GM18502 (cell line): Measurements from ENCODE around the gene MEGF8.

Source experiments
- ATAC-seq: cut with Tn5 transposase; IDR thresholded peaks from one replicate; pipeline ENCODE4 v1.9.1; 2021; ENCODE audit warnings: mild to moderate bottlenecking; ENCODE audit not compliant: unreplicated experiment, poor library complexity

MEGF8 gene

DNA sequence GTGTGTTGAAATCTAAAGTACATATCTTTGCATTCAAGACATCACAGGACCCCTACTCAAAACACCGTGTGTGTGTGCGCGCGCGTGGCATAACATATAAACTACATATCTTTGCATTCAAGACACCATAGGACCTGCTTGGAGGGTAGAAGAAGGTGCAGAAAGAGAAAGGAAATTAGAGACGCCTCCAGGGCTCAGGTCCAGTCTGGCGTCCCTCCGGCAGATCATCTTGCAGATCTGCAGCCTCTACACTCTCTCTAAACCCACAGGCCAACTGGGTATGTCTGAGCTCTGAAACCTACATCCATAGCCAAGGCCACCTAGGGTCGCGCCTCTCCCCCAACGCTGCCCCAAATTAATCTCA, 22.4 kb upstream of the MEGF8 start:
- ATAC-seq, result no peak

DNA sequence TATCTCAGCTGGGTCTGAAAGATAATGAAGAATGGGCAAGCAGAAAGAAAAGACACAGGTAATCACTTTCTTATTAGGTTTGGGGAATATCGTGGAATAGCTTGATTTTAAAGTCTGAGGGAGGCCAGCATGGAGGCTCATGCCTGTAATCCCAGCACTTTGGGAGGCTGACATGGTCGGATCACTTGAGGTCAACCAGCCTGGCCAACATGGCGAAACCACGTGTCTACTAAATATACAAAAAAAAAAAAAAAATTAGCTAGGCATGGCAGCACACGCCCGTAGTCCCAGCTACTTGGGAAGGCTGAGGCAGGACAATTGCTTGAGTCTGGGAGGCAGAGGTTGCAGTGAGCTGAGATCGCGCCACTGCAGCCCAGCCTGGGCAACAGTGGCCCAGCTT, 21.6 kb upstream of the MEGF8 start:
- ATAC-seq, result no peak

DNA sequence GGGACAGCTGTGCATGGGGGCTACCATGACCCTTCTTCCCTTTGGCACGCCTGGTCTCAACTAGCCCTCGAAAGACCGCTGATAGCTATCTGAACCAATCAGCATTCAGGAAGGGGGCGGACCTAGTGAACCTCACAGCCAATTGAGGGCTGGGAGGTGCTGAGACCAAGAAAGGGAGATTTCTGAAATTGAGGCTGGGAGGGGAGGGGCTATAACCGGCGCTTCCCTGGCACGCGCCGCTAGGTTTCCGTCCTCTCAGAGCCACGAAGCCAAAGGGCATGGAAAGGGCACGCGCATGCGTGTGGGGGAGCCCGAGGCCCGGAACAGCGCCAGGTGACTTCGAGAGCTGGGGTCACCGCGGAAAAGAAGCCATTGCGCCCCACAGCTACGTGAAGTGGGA, 18.8 kb upstream of the MEGF8 start:
- ATAC-seq, result no peak

DNA sequence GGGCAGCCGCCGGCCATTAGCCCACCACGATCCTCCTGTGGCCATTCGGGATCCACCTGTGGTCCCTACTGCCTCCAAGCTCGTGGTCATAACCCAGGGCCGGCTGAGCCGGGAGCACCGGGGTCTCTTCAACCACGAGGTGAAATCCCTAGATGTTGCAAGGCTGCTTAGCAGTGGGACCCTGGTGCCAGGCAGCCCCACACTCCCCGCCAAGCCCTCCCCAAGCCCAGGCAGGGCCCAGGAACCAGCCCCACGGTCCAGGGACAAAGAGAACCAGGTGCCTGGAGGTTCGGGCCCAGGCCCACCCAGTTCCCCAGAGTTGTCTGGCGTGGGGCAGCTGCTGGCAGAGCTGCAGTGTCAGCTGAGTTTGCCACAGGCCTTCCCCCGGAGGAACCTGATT, 15.7 kb upstream of the MEGF8 start:
- ATAC-seq, result no peak

DNA sequence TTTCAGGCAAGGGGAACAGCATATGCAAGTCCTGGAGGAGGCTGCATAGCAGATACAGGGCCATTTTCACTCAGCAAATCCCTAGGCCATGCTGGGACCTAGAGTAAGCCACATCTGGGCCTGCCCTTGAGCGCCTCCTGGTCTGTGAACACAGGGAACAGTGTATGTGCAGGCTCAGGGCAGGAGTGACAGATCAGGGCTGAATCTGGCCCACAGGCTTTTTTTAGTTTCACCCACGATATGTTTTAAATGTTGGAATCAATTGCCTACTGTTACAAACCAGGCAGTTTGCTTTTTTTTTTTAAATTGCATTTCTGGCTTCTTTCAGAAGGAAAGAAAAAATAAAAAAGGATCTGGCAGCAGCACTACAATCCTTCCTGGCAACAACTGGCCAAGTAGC, 13.8 kb upstream of the MEGF8 start:
- no peak for ATAC-seq

DNA sequence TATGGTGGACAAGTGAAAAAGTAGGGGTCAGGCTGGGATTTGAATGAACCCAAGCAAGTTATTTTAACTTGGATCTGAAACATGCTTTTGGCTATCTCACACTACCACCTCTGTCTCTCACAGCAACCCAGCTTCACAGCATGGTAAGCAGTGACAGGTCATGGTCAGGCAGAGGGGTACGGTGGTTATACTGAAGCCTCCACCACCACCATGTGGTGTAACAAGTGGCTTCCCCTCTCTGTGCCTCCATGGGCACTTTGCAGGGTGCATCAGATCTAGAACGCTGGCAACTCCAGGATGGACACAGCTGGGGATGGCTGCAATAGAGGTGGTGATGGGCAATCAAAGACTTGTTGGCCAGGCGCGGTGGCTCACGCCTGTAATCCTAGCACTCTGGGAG, 13.1 kb upstream of the MEGF8 start:
- no peak for ATAC-seq

DNA sequence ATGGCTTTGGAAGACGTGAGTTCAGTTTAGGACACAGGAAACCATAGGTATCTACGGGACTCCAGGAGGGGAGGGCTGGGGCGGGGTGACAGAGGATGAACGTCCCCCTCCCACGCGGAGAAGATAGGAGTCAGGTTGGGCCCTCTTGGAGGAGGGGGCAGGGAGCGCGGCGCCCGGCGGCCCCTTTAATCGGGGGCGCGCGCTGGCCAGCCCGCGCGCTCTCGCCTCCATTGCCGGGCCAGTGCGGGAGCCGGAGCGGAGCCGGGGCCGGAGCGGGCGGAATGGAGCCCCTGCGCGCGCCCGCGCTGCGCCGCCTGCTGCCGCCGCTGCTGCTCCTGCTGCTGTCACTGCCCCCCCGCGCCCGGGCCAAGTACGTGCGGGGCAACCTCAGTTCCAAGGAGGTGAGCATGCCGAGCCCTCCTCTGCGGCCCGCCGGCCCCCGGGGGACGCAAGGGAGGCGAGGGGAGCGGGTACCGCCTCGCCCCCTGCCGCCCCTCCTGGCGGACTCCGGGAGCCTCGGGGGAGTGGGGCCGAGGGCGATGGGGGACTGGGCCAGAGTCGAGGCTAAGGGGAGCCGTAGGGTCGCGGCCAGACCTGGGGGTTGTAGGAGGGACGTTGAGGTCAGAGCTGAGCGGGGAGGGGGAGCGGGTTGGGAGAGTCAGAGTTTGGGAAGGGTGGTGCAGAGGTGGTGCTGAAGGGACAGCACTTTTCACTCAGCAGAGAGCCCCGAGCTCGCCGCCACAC, 12.2 kb upstream of the MEGF8 start, which contains the start of gene TMEM145:
TSS of gene TMEM145 (plus strand) at position 214 of the 744 bp plus-strand sequence. CDS start at position 282, 68 bp downstream.
- no peak for ATAC-seq

DNA sequence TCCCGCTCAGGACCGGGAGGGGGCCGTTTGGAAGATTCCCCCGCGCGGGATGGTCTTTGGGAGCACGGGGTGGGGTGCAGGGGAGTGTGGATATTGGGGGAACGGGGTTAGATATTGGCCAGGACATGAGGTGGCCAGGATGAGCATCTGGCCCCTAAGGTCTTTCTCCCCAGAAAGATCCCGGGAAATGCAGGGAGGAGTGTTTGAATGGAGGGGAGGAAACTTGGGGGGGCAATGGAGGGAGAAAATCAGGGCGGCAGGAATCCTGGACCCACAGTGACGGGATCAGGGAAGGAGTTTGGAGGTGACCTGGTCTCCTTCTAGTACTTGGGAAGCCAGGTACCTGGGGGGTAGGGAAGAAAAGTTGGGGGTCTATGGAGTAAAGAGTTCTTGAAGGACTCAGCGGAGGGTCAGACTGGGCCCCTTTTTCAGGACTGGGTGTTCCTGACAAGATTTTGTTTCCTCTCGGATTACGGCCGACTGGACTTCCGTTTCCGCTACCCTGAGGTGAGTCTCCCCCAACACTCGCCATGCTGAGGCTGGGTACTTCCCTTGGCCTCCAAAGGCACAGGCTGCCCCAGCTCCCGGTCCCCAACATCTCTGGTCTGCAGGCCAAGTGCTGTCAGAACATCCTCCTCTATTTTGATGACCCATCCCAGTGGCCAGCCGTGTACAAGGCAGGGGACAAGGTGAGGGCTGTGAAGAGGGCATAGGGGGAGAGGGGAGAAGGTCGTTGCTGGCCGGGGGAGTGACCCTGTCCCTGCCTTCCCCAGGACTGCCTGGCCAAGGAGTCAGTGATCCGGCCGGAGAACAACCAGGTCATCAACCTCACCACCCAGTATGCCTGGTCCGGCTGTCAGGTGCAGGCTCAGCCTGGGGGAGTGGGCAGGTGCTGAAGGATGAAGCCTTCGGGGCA, 11.3 kb upstream of the MEGF8 start:
- no peak for ATAC-seq

DNA sequence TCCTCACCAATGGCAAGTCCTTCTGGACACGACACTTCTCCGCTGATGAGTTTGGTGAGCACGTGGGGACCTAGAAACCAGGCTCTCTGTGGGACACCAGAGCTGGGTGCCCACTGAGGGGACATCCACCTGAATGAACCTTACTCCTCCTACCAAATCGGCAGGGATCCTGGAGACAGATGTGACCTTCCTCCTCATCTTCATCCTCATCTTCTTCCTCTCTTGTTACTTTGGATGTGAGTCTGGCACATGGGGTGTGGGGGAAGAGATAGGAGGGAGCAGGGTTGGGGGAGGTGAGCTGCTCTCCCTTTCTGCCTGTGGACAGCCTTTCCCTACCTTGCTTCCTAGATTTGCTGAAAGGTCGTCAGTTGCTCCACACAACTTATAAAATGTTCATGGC, 10.4 kb upstream of the MEGF8 start:
- no peak for ATAC-seq

DNA sequence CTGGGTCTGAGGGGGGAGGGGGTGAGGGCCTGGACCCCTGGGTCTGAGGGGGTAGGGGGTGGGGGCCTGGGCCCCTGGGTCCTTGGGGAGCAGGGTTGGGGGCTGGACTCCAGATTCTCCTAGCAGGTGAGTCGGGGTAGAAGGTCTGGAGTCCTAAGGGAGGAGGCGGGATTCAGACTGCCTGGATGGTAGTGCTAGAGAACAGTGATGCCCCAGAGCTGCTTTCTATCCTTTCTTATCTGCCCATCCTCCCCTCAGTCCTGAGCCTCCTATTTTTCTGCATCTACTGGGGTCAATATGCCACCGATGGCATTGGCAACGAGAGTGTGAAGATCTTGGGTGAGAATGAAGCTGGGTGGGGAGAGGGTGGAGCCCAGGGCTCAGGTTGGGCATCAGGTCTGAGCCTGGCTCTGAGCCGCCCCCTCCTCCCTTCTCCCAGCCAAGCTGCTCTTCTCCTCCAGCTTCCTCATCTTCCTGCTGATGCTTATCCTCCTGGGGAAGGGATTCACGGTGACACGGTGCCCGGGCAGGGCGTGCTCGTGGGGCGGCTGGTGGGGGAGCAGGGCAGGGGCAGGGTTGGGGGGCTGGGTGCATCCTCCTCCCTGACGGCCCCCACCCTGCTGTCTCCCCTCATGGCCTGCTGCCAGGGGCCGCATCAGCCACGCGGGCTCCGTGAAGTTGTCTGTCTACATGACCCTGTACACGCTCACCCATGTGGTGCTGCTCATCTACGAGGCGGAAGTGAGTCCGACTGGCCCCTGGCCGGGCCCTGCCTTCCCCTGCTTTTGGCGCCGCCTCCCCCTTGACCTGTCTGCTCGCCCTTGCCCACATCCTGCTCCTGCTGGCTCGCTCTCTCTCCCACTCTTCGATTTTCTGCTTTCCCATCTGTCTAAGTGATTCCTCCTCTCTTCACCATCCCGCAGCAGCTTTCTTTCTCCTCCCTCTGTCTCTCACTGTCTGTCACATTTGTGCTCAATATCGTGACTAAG, 8.9 kb upstream of the MEGF8 start:
- ATAC-seq, result no peak

DNA sequence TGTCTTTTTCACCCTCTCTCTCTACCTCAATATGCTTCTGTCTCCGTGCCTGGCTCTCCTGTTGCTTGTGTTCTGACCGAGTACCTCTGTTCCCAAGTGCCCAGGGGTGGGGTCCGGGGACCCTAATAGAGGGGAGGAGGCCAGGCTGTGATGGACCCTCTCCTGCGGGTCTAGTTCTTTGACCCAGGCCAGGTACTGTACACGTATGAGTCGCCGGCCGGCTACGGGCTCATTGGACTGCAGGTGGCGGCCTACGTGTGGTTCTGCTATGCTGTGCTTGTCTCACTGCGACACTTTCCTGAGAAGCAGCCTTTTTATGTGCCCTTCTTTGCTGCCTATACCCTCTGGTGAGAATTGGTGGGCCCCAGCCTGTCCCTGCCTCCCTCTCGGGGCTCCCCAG, 7.9 kb upstream of the MEGF8 start:
- ATAC-seq, result no peak

DNA sequence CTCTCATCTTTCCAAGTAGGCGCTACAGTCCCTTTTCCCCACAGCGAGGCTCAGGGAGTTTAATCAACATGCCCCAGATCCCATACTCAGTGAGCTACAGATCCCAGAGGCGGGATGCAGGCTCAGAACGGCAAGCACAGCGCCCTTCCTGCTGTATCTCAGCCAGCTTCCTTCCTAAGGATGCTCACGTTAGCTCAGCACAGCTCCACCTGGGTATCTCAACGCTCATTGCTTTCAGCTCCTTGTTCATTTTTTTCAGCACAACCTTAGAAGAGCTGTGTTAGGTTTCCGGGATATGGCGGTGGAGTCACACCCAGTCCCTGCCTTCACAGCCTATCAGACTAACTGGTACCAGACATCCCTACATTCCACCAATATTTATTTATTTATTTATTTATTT, 3.1 kb upstream of the MEGF8 start:
- ATAC-seq, result no peak

DNA sequence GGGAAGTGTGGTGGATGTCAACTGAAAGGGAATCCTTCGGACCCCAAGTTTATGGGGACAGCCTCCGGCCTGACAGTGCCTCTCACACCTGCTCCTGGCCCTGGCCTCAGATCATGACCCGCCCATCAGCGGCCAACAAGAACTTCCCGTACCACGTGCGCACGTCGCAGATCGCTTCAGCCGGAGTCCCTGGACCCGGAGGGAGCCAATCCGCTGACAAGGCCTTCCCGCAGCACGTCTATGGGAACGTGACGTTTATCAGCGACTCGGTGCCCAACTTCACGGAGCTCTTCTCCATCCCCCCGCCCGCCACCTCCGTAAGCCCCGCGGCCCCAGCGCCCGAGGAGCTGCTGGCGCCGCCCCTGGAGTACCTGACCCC, 2.0 kb upstream of the MEGF8 start:
- no peak for ATAC-seq

DNA sequence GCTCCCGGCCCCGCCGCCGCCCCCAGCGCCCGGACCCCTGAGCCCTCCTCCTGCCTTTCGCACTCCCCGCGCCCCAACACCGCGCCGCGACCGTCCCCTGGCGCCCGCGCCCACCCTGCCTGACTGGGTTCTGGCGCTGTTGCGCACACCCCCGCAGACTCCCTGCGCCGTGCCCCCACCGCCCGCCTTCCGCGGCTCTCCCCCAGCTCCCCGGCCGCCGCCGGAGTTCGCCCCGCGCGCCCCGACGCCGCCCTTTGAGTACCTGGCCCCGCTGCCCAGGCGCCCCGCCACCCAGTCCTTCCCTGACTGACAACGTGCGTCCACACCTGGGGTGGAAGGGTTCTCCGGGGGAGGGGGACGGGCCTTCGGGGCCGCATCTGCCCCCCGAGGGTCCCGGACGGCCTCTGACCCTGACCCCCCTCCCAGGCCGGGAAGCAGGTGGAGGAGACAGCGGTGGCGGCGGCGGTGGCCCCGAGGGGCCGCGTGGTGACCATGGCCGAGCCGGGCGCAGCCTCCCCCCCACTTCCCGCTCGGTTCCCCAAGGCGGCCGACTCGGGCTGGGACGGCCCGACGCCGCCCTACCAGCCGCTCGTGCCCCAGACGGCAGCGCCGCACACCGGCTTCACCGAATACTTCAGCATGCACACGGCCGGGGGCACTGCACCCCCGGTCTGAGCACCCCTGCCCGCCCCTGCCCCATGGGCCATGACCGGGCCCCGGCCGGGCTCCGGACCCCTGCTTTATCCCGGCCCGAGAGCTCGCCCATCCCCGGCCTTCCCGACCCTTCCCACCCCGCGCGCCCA, 1.4 kb upstream of the MEGF8 start:
- ATAC-seq, result no peak

DNA sequence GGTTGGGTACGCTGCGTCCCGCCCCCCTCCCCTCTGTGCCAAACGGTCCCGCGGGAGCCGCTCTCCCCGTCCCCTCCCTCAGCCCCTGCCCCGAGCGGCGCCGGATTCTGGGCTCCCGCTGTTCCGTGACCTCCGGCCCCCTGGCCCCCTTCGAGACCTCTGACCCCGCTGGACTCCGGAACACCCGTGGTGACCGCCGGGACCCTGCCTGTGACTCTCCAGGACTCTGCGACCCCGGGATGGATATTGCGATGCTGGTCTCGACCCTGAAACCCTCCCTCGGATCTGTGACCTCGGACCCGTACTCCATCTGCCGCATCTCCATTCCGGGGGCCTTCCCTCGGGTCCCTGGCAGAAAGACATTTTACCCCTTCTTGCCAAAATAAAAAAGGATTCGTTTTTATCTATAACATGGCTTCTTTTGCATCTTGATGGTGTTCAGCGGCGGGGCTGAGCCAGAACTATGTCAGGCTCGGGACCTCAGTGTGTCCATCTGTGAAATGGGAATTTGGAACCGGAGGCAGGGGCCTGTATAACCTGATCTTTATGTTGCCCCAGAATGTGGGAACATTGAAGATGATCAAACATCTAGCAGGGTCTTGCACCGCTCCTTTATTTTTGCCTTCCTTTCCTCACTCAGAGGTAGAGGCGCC, 654 bp upstream of the MEGF8 start:
- ATAC-seq, result no peak

DNA sequence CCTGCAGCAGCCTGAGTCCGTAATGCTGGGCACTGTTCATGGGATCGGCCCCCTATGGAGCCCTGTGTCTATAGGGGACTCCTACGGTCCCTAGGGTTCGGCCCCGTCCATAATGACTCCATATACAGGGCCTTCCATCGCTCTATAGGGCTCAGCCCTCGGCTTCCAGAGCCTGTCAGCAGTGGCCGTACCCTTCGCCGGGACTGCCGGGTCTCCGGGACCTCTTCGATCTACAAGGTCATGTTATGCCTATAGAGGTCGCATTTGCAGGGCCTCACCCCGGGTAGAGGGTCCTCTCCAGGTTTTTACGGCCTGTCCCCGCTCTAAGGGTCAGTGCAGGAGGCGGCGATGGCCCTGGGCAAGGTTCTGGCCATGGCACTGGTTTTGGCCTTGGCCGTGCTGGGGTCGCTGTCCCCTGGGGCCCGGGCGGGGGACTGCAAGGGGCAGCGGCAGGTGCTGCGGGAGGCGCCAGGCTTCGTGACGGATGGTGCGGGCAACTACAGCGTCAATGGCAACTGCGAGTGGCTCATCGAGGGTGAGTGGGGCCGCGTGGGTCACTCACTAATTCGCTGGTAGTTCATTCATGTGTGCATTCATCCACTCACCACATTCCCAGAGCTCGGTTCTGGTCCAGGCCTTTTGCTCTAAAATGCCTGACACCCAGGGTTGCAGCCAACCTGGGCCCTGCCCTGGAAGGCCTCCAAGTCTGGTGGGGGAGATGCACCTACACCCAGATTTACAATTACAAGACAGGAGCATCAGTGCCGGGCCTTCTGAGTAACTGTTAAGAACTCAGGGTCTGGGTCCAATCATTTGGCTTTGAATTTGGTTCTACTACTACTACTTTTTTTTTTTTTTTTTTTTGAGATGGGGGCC, 699 bp downstream of the MEGF8 start:
- ATAC-seq, result peak; percentile 19

DNA sequence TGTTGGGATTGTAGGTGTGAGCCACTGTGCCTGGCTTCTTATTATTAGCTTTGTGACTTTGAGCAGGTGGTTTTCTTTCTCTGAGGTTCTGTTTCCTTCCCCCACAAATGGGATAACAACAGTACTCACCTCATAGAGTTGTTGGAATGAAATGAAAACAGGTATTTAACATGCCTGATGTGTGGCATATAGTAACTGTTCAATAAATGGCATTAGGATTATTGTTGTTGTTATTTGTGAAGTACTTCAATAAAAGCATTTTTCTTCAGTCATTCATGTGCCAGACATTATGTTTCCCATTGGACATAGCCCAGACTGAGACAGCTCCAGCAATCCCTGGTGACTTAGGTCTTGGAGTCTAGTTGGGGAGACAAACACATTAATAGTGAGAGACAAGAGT, 1.5 kb downstream of the MEGF8 start:
- no peak for ATAC-seq

DNA sequence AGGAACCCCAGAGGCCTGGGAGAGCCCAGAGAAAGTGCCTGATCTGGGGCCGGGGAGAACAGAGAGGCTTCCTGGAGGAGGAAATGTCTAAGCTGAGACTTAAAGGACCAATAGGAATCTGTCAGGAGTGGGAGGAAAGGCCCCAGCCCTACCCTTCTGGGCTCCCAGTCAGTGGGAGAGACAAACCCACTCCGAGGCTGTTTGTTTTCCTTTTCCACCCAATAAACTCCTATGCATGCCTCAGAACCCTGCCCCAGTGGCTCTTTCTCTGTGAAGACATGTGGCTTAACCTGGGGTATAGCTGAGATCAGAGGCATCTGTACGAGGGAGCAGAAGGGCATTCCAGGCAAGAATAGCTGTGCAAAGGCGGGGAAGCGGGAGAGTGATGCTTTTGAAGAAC, 1.9 kb downstream of the MEGF8 start:
- ATAC-seq, result no peak
